Endothelial cell of umbilical vein (primary cell): ENCODE results near the gene YEATS4. TPM values are rescaled to one million over a fixed set of nuclear protein-coding genes. Genes with fewer than 3 reads are reported as not detected.

Experiments
- BruUV-seq: library from RNA; stranded (reverse); fragments of 400-500 nt; replicated peaks from 2 replicates; lab custom pipeline; 2021; lab: Mats Ljungman, UMichigan
- CTCF ChIA-PET: fragments of 300-600, 350-600 bp; sonication (Branson Sonifier 250); formaldehyde crosslinking; loops from one replicate; lab custom pipeline; 2021; ENCODE audit warnings: antibody characterized with exemption, inconsistent platforms; lab: Charles Lee
- POLR2A ChIA-PET: fragments of 300-600, 350-600 bp; sonication (Branson Sonifier 250); formaldehyde crosslinking; loops from one replicate; lab custom pipeline; 2021; ENCODE audit warnings: antibody characterized with exemption, inconsistent platforms; lab: Charles Lee
- DNase-seq: peaks from one replicate; pipeline ENCODE4 v3.0.0-alpha.2; 2011; ENCODE audit warnings: low read depth, low spot score
- FAIRE-seq: peaks from 2 replicates; lab custom pipeline; 2011; peaks lifted over from hg19 to GRCh38; lab: Jason Lieb, UNC
- H2AFZ ChIP-seq: 2 replicates; pipeline ENCODE4 v1.6.0; 2012; ENCODE audit warnings: low read depth, low read length, control low read depth, inconsistent platforms
- H3K27ac ChIP-seq: 2 replicates; pipeline ENCODE4 v1.5.1; 2011; ENCODE audit warnings: low read depth, mild to moderate bottlenecking, control low read depth, low read length, moderate library complexity; ENCODE audit not compliant: insufficient read depth
- H3K27me3 ChIP-seq, 2 experiments: 2 replicates each; pipeline versions ENCODE4 v1.6.0 to v1.6.1; 2011; ENCODE audit warnings: low read length in 2 of 2, mixed read lengths in 1 of 2; ENCODE audit not compliant: control insufficient read depth in 2 of 2, insufficient read depth in 2 of 2
- H3K36me3 ChIP-seq, 2 experiments: 2 replicates in 1 of 2; 3 replicates in 1 of 2; pipeline ENCODE4 v1.5.1; 2011; ENCODE audit warnings: low read length in 2 of 2, mild to moderate bottlenecking in 1 of 2, moderate library complexity in 1 of 2; ENCODE audit not compliant: control insufficient read depth in 2 of 2, insufficient read depth in 2 of 2; ENCODE audit errors: extremely low read depth in 1 of 2
- H3K4me1 ChIP-seq: 3 replicates; pipeline ENCODE4 v1.5.1; 2011; ENCODE audit warnings: mild to moderate bottlenecking, low read length; ENCODE audit not compliant: control insufficient read depth, insufficient read depth; ENCODE audit errors: extremely low read depth
- H3K4me2 ChIP-seq: 2 replicates; pipeline ENCODE4 v1.6.1; 2011; ENCODE audit warnings: low read length, control low read depth, mixed read lengths; ENCODE audit not compliant: insufficient read depth
- H3K4me3 ChIP-seq, 3 experiments: fragments of 200-600 bp in 1 of 3; sonication (generic), shearing (Covaris generic) in 1 of 3; replicated peaks in 1 of 3; 2 replicates each; pipeline ENCODE4 v1.5.1; 2011 to 2016; ENCODE audit warnings: control low read depth in 3 of 3, low read length in 3 of 3, mild to moderate bottlenecking in 2 of 3, inconsistent platforms in 1 of 3, low read depth in 1 of 3, moderate library complexity in 1 of 3; ENCODE audit not compliant: insufficient read depth in 1 of 3
- H3K79me2 ChIP-seq: 2 replicates; pipeline ENCODE4 v1.6.0; 2012; ENCODE audit warnings: low read length, inconsistent platforms; ENCODE audit not compliant: control insufficient read depth, insufficient read depth
- H3K9ac ChIP-seq: replicated peaks from 2 replicates; pipeline ENCODE3; 2011; ENCODE audit warnings: low read length, control low read depth; ENCODE audit not compliant: insufficient read depth; ENCODE audit errors: extremely low read depth
- H3K9me1 ChIP-seq: replicated peaks from 3 replicates; pipeline ENCODE4 v1.6.0; 2011; ENCODE audit warnings: mild to moderate bottlenecking, low read length; ENCODE audit not compliant: control insufficient read depth, insufficient read depth; ENCODE audit errors: extremely low read depth
- H3K9me3 ChIP-seq: replicated peaks from 2 replicates; pipeline ENCODE4 v1.5.1; 2012; ENCODE audit warnings: low read length, inconsistent platforms; ENCODE audit not compliant: control insufficient read depth, insufficient read depth
- H4K20me1 ChIP-seq: replicated peaks from 2 replicates; pipeline ENCODE3; 2011; ENCODE audit warnings: mild to moderate bottlenecking, low read length; ENCODE audit not compliant: control insufficient read depth, insufficient read depth; ENCODE audit errors: extremely low read depth
- EZH2 ChIP-seq: IDR thresholded peaks from 2 replicates; pipeline ENCODE4 v1.6.1; 2012; ENCODE audit warnings: borderline replicate concordance, low read depth, mild to moderate bottlenecking, moderate library complexity, low read length, inconsistent platforms; ENCODE audit not compliant: severe bottlenecking
- GATA2 ChIP-seq: IDR thresholded peaks from 2 replicates; pipeline ENCODE4 v1.7.0; 2011; ENCODE audit warnings: low read depth, mild to moderate bottlenecking, moderate library complexity, mixed read lengths, low read length; ENCODE audit not compliant: insufficient read length, insufficient read depth
- MYC ChIP-seq: IDR thresholded peaks from one replicate; pipeline ENCODE4 v1.6.1; 2011; ENCODE audit warnings: mild to moderate bottlenecking, low read depth, low read length
- dilution Hi-C: fragments of 300-500 bp; cut with MboI; formaldehyde crosslinking; loops from one replicate; pipeline ENCODE4 v1.15.0; 2019; ENCODE audit warnings: low sequenced_read_pairs; ENCODE audit not compliant: extremely low pct_ligation_motif_present
- intact Hi-C: fragments of 100-400 bp; cut with micrococcal nuclease; formaldehyde crosslinking; loops from one replicate; pipeline ENCODE4 v1.10.0; 2022
- polyA plus RNA-seq, 4 experiments: library from polyadenylated mRNA; depleted of rRNA in 3 of 4; stranded (reverse) in 3 of 4; unstranded in 1 of 4; fragments of >200 nt; gene quantifications; 2 replicates each; pipeline versions ENCODE4 v1.2.1 to v1.2.3, GENCODE V29; 2011 to 2012; ENCODE audit warnings: missing spikeins in 1 of 4
- total RNA-seq: library from RNA; stranded (reverse); gene quantifications from 2 replicates; pipeline ENCODE4 v1.2.3, GENCODE V29; 2021

Gene YEATS4
- total and polyA plus RNA-seq, 2 donors (not counting 3 experiments of a cell fraction or from before 2014, with no cell fraction given): 13.6 to 16.7 TPM

GRCh38 chr12:69332815-69333358, 26.7 kb upstream of the YEATS4 start:
- BruUV-seq: no TSS peak
- H3K4me3 ChIP-seq: no peak overlapping the region
- FAIRE-seq (no peak), DNase-seq (no peak)
- H3K9me3 ChIP-seq: no peaks in the 10 kb centered on the region
- H3K79me2 ChIP-seq: no peaks in the 10 kb centered on the region
- ChIA-PET CTCF (no interaction called here), POLR2A (no interaction called here)
- intact Hi-C loops: no loop called here
- no peak overlapping the region for H3K4me2 ChIP-seq
- peaks cover 3% of the 10 kb centered on the region for H3K4me1 ChIP-seq
- no peak overlapping the region for H3K9ac ChIP-seq
- no peaks in the 10 kb centered on the region for H4K20me1 ChIP-seq
- TF ChIP-seq EZH2: no peak
- no peak for TF ChIP-seq MYC
- peaks cover 44 to 59% of the 10 kb centered on the region in 2 experiments for H3K27me3 ChIP-seq
- no peaks in the 10 kb centered on the region for H3K9me1 ChIP-seq
- H3K36me3 ChIP-seq: no peaks in the 10 kb centered on the region
- H2AFZ ChIP-seq: no peak overlapping the region
- no peak overlapping the region for H3K27ac ChIP-seq
- dilution Hi-C loops: no loop called here

- Histone ChIP-seq H2AFZ (no peak overlapping the region), H3K4me2 (no peak overlapping the region), H3K9ac (no peak overlapping the region), H3K79me2 (no peaks in the 10 kb centered on the region), H4K20me1 (no peaks in the 10 kb centered on the region), H3K4me1 (peaks cover 3% of the 10 kb centered on the region), H3K9me3 (no peaks in the 10 kb centered on the region), H3K36me3 (no peaks in the 10 kb centered on the region), H3K27me3 (peaks cover 39 to 52% of the 10 kb centered on the region in 2 experiments), H3K9me1 (no peaks in the 10 kb centered on the region), H3K4me3 (no peak overlapping the region), H3K27ac (no peak overlapping the region)
- dilution Hi-C loops (no loop called here), intact Hi-C loops (no loop called here)
- no peak for FAIRE-seq
- ChIA-PET POLR2A (no interaction called here), CTCF (no interaction called here)
- TF ChIP-seq GATA2: no peak
- no peak for TF ChIP-seq EZH2
- DNase-seq: no peak
- BruUV-seq: no TSS peak
Measured at GRCh38 chr12:69334158-69334557, 25.4 kb upstream of the YEATS4 start.
